DND-41 (cell line): Measurements from ENCODE around the gene CNOT1.

Experiments used
- EZH2 ChIP-seq: IDR thresholded peaks from 3 replicates; pipeline ENCODE4 v1.6.1; 2012; ENCODE audit warnings: borderline replicate concordance, low read depth, mild to moderate bottlenecking, moderate library complexity, low read length, inconsistent platforms; ENCODE audit not compliant: severe bottlenecking
- TF ChIP-seq, protein P1 (sequence below): IDR thresholded peaks from 2 replicates; pipeline ENCODE4 v1.5.1; 2012; ENCODE audit warnings: borderline replicate concordance, low read length, moderate library complexity, mild to moderate bottlenecking; ENCODE audit not compliant: poor library complexity, severe bottlenecking; ENCODE audit errors: extremely low read depth

DNA sequence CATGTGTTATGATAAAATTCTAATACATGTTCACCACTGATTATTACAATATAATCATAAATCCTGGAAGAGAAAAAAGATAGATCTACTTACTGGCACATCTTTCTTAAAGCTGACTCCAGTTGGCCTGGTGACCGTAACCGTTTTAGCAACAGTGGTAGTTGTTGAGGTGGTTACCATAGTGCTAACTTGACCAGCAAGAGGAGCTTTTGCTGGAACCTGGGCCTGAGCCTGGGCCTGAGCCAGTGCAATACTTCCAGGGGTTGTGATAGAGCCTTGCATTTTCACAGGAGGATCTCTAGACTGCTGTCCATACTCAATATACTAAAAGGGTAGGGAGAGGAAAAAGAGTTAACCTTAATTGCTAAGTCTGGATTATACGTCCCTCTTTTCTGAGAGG lies 78.1 kb downstream of the CNOT1 start:
- TF ChIP-seq, protein P1, sequence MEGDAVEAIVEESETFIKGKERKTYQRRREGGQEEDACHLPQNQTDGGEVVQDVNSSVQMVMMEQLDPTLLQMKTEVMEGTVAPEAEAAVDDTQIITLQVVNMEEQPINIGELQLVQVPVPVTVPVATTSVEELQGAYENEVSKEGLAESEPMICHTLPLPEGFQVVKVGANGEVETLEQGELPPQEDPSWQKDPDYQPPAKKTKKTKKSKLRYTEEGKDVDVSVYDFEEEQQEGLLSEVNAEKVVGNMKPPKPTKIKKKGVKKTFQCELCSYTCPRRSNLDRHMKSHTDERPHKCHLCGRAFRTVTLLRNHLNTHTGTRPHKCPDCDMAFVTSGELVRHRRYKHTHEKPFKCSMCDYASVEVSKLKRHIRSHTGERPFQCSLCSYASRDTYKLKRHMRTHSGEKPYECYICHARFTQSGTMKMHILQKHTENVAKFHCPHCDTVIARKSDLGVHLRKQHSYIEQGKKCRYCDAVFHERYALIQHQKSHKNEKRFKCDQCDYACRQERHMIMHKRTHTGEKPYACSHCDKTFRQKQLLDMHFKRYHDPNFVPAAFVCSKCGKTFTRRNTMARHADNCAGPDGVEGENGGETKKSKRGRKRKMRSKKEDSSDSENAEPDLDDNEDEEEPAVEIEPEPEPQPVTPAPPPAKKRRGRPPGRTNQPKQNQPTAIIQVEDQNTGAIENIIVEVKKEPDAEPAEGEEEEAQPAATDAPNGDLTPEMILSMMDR, result no peak
- no peak for TF ChIP-seq EZH2
